BE2C (cell line): ENCODE measurements around the gene CCT7. TPM values are rescaled to one million over a fixed set of nuclear protein-coding genes. Genes with fewer than 3 reads are reported as not detected.
"Not testable (repeated sequence)": the region's sequence is repeated elsewhere in the genome, so short reads cannot be mapped to it uniquely, and the experiment has no call there.

Experiments used
- DNase-seq: peaks from one replicate; pipeline ENCODE4 v3.0.0-alpha.2; 2020
- H3K27me3 ChIP-seq: fragments of 250-450 bp; sonication (Bioruptor Pico); 2 replicates; pipeline ENCODE4 v1.5.1; 2020; ENCODE audit warnings: mild to moderate bottlenecking
- H3K36me3 ChIP-seq: fragments of 250-450 bp; sonication (Bioruptor Pico); 2 replicates; pipeline ENCODE4 v1.5.1; 2020; ENCODE audit warnings: mild to moderate bottlenecking
- H3K4me1 ChIP-seq: fragments of 250-450 bp; sonication (Bioruptor Pico); 2 replicates; pipeline ENCODE4 v1.5.1; 2020
- H3K4me3 ChIP-seq: 2 replicates; pipeline ENCODE4 v1.5.1; 2011; ENCODE audit warnings: low read depth, low read length
- H3K9me3 ChIP-seq: fragments of 250-450 bp; sonication (Bioruptor Pico); 2 replicates; pipeline ENCODE4 v1.5.1; 2020
- CTCF ChIP-seq: IDR thresholded peaks from 2 replicates; pipeline ENCODE4 v1.5.1; 2012; ENCODE audit warnings: mild to moderate bottlenecking, low read depth, low read length
- polyA plus RNA-seq: library from polyadenylated mRNA; unstranded; fragments of >200 nt; gene quantifications from one replicate; pipeline ENCODE4 v1.2.1, GENCODE V29; 2012; ENCODE audit warnings: low read depth, missing spikeins; ENCODE audit not compliant: insufficient read length, insufficient read depth

Gene CCT7
- 345 TPM for polyA plus RNA-seq

- peaks cover 4% of the 10 kb centered on the region; the same call in 1 of the 2 replicates for H3K36me3 ChIP-seq
- H3K4me3 ChIP-seq = peak within 1 kb of the TSS; percentile 84
- H3K27me3 ChIP-seq = no peaks in the 10 kb centered on the region
- TF ChIP-seq CTCF = no peak
- no peaks in the 10 kb centered on the region for H3K9me3 ChIP-seq
- H3K4me1 ChIP-seq = no peaks in the 10 kb centered on the region
- DNase-seq = peak; percentile 78
Measured at GRCh38 chr2:73233932-73234832, at the start of gene CCT7. Gene CCT7 (plus strand): TSS chr2:73234308. CDS start chr2:73234379, 71 bp downstream.

- DNase-seq = no peak
- H3K9me3 ChIP-seq = no peaks in the 10 kb centered on the region
- no peak for TF ChIP-seq CTCF
- no peaks in the 10 kb centered on the region for H3K27me3 ChIP-seq
- no peak overlapping the region for H3K4me3 ChIP-seq
- no peaks in the 10 kb centered on the region for H3K4me1 ChIP-seq
- H3K36me3 ChIP-seq = no peaks in the 10 kb centered on the region
Measured at GRCh38 chr2:73185965-73186364, 48.1 kb upstream of the CCT7 start.

DNA sequence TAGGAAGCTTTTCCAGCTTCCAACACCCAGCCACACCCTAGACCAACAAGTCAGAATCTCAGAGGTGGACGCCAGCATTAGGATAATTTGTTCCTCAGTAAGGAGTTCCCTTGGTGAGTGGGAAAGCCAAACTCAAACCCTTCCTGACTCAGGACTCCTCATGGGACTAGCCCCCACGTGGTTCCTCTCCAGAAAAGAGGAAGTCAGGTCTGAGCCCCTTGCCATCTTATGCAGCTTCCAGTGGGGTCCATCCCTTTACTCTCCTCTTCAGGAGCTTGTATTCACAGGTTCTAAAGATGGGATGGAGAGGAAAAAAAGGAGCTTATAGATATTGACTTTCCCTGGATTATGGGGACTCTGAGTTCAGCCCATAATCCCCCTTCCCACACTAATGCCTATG is 46.6 kb upstream of the CCT7 start:
- no peaks in the 10 kb centered on the region for H3K9me3 ChIP-seq
- no peaks in the 10 kb centered on the region for H3K27me3 ChIP-seq
- H3K36me3 ChIP-seq = no peaks in the 10 kb centered on the region
- H3K4me1 ChIP-seq = no peaks in the 10 kb centered on the region
- H3K4me3 ChIP-seq = no peak overlapping the region
- no peak for TF ChIP-seq CTCF
- no peak for DNase-seq

- Histone ChIP-seq H3K4me3 (no peak overlapping the region), H3K36me3 (no peaks in the 10 kb centered on the region), H3K27me3 (peaks cover 19% of the 10 kb centered on the region), H3K4me1 (no peaks in the 10 kb centered on the region), H3K9me3 (no peaks in the 10 kb centered on the region)
- DNase-seq = no peak
- TF ChIP-seq CTCF = no peak
Measured at GRCh38 chr2:73197579-73197978, 36.5 kb upstream of the CCT7 start.

DNA sequence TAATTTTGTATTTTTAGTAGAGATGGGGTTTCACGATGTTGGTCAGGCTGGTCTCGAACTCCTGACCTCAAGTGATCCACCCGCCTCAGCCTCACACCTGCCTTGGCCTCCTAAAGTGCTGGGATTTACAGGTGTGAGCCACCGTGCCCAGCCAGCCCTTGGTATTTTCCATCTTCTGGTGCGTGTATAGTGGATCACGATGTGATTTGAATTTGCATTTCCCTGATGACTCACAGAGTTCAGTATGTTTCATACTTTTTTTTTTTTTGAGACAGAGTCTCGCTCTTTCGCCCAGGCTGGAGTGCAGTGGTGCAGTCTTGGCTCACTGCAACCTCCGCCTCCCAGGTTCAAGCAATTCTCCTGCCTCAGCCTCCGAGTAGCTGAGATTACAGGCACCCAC is 33.8 kb upstream of the CCT7 start:
- not testable (repeated sequence) for H3K36me3 ChIP-seq, H3K9me3 ChIP-seq, H3K4me1 ChIP-seq, H3K4me3 ChIP-seq, DNase-seq
- peaks cover 41% of the 10 kb centered on the region for H3K27me3 ChIP-seq

GRCh38 chr2:73202156-73203054 is 31.7 kb upstream of the CCT7 start, which contains the start of gene NOTO:
Gene NOTO (plus strand): TSS chr2:73202574. CDS start chr2:73202667, 93 bp downstream.
- no peak for TF ChIP-seq CTCF
- Histone ChIP-seq H3K9me3 (no peaks in the 10 kb centered on the region), H3K4me3 (no peak within 1 kb of the TSS), H3K4me1 (no peaks in the 10 kb centered on the region), H3K27me3 (peaks cover 40% of the 10 kb centered on the region), H3K36me3 (no peaks in the 10 kb centered on the region)
- no peak for DNase-seq
